Measurements from ENCODE around the gene ZNF692.

ZNF692 gene

GRCh38 chr1:248811514-248812490, 47.1 kb downstream of the ZNF692 start:
- TF ChIP-seq REST (IDR thresholded peaks at IDR 0.05; ENCODE audit: insufficient read depth in 1 of 2, low read depth in 2 of 2, low read length in 2 of 2) (no peak), POLR2AphosphoS5 (IDR thresholded peaks at IDR 0.05; ENCODE audit: low read depth, low read length) (no peak), SIN3A (IDR thresholded peaks at IDR 0.05; ENCODE audit: borderline replicate concordance, insufficient read depth, low read length) (no peak), TAF1 (IDR thresholded peaks at IDR 0.05; ENCODE audit: borderline replicate concordance, insufficient read depth, low read length) (no peak), FOXP2 (optimal IDR thresholded peaks at IDR 0.05; ENCODE audit: borderline replicate concordance, extremely low read depth, extremely low read length, insufficient read depth) (no peak)

- TF ChIP-seq FOXP2 (optimal IDR thresholded peaks at IDR 0.05; ENCODE audit: borderline replicate concordance, extremely low read depth, extremely low read length, insufficient read depth) (no peak), TAF1 (IDR thresholded peaks at IDR 0.05; ENCODE audit: borderline replicate concordance, insufficient read depth, low read length) (no peak), REST (IDR thresholded peaks at IDR 0.05; ENCODE audit: insufficient read depth in 1 of 2, low read depth in 2 of 2, low read length in 2 of 2) (no peak), POLR2AphosphoS5 (IDR thresholded peaks at IDR 0.05; ENCODE audit: low read depth, low read length) (no peak), SIN3A (IDR thresholded peaks at IDR 0.05; ENCODE audit: borderline replicate concordance, insufficient read depth, low read length) (no peak)
These were observed 48.0 kb downstream of the ZNF692 start for GRCh38 chr1:248810727-248811513.

GRCh38 chr1:248810000-248810726, 48.7 kb downstream of the ZNF692 start:
- TF ChIP-seq SIN3A (IDR thresholded peaks at IDR 0.05; ENCODE audit: borderline replicate concordance, insufficient read depth, low read length) (no peak), TAF1 (IDR thresholded peaks at IDR 0.05; ENCODE audit: borderline replicate concordance, insufficient read depth, low read length) (no peak), POLR2AphosphoS5 (IDR thresholded peaks at IDR 0.05; ENCODE audit: low read depth, low read length) (no peak), REST (IDR thresholded peaks at IDR 0.05; ENCODE audit: insufficient read depth in 1 of 2, low read depth in 2 of 2, low read length in 2 of 2) (no peak), FOXP2 (optimal IDR thresholded peaks at IDR 0.05; ENCODE audit: borderline replicate concordance, extremely low read depth, extremely low read length, insufficient read depth) (no peak)

GRCh38 chr1:248808876-248809275, 50.0 kb downstream of the ZNF692 start:
- TF ChIP-seq SIN3A (IDR thresholded peaks at IDR 0.05; ENCODE audit: borderline replicate concordance, insufficient read depth, low read length) (no peak), TAF1 (IDR thresholded peaks at IDR 0.05; ENCODE audit: borderline replicate concordance, insufficient read depth, low read length) (no peak), REST (IDR thresholded peaks at IDR 0.05; ENCODE audit: insufficient read depth in 1 of 2, low read depth in 2 of 2, low read length in 2 of 2) (no peak), FOXP2 (optimal IDR thresholded peaks at IDR 0.05; ENCODE audit: borderline replicate concordance, extremely low read depth, extremely low read length, insufficient read depth) (no peak), POLR2AphosphoS5 (IDR thresholded peaks at IDR 0.05; ENCODE audit: low read depth, low read length) (no peak)
